HL-60 (cell line): ENCODE data around the gene PKD1L1.

Experiments used
- GABPA ChIP-seq: IDR thresholded peaks from 2 replicates; pipeline ENCODE4 v1.6.1; 2012; ENCODE audit warnings: low read depth
- POLR2AphosphoS5 ChIP-seq: IDR thresholded peaks from 2 replicates; pipeline ENCODE4 v1.6.1; 2012; ENCODE audit warnings: low read depth
- TF ChIP-seq, protein P1 (sequence below): IDR thresholded peaks from one replicate; pipeline ENCODE4 v1.5.1; 2011; ENCODE audit warnings: low read length, control low read depth, inconsistent platforms; ENCODE audit not compliant: insufficient read depth

GRCh38 chr7:47735431-47736345, 212.6 kb downstream of the PKD1L1 start:
- TF ChIP-seq, protein P1, sequence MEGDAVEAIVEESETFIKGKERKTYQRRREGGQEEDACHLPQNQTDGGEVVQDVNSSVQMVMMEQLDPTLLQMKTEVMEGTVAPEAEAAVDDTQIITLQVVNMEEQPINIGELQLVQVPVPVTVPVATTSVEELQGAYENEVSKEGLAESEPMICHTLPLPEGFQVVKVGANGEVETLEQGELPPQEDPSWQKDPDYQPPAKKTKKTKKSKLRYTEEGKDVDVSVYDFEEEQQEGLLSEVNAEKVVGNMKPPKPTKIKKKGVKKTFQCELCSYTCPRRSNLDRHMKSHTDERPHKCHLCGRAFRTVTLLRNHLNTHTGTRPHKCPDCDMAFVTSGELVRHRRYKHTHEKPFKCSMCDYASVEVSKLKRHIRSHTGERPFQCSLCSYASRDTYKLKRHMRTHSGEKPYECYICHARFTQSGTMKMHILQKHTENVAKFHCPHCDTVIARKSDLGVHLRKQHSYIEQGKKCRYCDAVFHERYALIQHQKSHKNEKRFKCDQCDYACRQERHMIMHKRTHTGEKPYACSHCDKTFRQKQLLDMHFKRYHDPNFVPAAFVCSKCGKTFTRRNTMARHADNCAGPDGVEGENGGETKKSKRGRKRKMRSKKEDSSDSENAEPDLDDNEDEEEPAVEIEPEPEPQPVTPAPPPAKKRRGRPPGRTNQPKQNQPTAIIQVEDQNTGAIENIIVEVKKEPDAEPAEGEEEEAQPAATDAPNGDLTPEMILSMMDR = no peak
- TF ChIP-seq POLR2AphosphoS5 (no peak), GABPA (no peak)
